COR-L47 (cell line): ENCODE data around the gene DNAH6.

Source experiments
- DNase-seq: peaks from one replicate; lab custom pipeline; 2025; lab: John Stamatoyannopoulos, UW

Gene DNAH6

DNA sequence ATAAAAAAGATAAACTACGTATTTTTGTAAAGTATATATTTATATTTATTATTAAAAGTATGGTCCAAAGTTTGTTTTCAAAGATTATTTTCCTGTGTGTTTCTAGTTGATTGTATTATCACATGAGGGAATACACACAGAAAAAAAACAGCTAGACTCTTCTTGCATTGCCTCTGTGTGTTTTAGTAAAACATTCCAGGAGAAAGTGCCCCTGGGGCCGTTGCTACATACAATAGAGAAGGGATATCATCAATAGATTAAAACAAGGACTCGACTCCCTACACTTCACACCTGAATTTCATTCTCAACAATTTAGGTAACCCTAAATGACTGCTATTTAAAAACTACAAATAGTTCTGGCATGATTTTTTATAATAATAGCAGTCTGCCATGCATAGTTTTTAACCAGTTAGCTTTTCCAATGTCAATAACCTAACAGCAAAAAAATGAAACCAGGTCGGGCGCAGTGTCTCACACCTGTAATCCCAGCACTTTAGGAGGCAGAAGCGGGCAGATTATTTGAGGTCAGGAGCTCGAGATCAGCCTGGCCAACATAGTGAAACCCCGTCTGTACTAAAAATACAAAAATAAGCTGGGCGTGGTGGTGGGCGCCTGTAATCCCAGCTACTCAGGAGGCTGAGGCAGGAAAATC lies 171.3 kb downstream of the DNAH6 start:
- DNase-seq = no peak

DNA sequence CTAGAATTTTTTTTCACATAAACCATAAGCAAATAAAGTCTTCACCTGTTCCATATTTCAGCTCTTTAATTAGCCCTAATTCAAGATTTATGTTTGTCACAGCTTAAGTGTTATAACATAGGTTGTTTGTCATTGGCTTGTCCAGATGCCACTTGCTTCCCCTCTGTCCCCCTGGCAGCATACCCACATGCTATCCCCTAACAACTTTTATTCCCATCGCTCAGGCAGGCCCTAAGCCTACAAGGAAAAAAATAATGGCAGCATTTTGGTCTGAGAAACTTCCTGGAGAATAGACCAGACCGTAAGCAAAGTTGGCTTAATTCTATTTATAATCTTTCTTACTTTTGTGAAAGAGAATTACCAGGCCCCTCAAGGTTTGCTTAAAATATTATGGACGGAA lies 173.9 kb downstream of the DNAH6 start:
- no peak for DNase-seq

DNA sequence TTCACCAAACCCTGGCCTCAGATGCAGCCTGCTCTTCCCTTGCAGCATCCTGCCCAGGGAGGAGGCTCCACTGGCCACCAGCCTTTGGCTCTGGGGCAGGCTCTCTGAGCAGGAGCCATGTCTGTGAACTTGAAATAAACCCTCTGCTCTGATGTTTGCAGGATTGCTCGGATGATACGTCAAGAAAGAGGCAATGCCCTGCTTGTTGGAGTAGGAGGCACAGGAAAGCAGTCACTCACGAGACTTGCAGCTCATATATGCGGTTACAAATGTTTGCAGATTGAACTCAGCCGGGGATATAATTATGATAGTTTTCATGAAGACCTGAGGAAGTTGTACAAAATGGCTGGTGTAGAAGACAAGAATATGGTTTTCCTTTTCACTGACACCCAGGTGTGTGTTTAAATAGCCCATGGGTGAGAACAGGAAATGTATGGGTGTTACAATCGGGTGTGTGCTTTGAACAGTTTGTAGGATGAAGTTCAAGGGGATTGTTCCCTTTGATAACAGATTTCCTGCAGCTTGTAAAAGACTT lies 177.9 kb downstream of the DNAH6 start:
- DNase-seq = no peak

DNA sequence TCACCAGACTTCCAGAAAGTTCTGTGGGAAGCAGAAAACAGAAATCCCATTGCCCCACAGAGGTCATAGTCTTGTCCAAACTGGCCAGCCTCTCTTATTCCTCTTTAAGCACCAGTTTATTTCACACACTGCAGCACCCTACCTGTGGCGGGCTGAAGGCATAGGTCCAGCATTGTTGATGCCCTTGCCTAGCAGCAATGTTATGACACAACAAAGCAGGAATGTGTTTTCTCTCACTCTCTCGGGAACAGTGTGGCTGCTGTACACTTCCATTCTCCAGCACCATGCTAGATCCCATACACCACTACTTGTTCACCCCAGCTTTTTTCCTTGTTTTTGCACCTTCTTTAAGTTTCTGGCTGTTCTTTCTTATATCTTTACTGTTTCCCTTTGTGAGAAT lies 181.6 kb downstream of the DNAH6 start:
- DNase-seq = no peak

DNA sequence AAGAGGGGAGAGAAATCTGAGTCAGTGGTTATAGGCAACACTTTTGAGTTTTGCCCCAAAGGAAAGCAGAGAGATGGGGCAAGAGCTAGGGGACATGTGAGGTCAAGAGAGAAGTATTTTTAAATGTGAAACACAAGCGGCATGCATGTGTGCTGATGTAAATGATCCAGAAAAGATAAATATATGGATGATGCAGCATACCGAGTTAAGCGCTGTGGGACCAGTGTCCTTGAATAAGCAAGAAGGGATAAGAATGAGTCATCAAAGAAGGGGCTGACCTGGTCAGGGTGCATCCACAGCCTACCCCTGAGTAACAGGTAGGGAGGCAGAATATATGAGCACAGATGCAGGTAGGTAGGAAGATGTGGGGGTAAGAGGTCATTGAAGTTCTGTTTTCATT lies 183.7 kb downstream of the DNAH6 start:
- DNase-seq = no peak

DNA sequence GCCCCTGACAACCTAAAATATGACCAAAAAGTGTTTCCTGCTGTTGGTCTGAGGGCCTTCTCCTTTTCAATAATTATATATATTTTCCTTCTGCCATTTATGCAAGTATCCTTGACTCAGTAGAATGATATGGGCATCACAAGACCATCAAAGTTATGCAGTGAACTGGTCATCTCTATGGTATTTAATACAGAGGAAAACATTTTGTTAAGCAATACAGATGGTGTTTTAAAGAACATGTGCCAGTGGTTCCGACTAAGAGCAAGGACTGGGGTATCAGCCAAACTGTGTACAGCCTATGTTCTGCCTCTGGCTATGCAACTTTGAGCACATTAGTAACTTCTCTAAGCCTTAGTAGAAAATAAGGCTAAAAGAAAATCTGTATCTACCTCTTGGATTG lies 185.6 kb downstream of the DNAH6 start:
- DNase-seq = no peak

DNA sequence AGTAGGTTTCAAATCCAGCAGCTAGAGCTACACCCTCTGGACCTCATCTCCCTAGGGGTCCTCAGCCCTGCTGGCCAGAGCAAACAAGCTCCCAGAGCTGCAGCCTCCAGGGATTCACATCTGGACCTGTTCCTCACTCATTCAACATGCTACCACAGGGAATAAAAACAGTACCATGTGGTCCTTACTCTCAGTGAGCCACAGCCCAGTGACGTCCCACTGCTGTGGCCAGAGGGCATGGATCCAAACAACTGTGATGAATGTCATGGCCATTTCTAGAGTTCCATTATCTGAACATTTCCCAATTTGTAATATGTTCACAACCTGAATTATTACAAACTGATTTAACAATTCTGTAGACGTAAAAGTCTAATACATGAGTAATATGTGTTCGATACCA lies 186.6 kb downstream of the DNAH6 start:
- no peak for DNase-seq

DNA sequence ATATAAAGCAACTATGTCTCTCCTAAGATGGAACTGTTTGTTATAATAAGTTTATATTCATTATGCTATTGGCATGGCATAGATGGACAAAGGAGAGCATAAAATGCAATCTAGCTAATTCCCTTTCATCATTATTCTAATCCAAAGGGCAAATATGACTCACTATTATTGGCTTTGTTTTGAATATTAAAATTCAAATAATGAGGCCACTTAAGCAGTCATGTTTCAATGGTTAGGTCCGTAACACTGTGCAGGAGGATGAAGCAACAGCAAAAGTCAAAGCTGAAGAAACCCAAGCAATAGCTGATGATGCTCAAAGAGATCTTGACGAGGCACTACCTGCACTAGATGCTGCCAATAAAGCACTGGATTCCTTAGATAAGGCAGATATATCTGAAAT lies 187.5 kb downstream of the DNAH6 start:
- DNase-seq = no peak

DNA sequence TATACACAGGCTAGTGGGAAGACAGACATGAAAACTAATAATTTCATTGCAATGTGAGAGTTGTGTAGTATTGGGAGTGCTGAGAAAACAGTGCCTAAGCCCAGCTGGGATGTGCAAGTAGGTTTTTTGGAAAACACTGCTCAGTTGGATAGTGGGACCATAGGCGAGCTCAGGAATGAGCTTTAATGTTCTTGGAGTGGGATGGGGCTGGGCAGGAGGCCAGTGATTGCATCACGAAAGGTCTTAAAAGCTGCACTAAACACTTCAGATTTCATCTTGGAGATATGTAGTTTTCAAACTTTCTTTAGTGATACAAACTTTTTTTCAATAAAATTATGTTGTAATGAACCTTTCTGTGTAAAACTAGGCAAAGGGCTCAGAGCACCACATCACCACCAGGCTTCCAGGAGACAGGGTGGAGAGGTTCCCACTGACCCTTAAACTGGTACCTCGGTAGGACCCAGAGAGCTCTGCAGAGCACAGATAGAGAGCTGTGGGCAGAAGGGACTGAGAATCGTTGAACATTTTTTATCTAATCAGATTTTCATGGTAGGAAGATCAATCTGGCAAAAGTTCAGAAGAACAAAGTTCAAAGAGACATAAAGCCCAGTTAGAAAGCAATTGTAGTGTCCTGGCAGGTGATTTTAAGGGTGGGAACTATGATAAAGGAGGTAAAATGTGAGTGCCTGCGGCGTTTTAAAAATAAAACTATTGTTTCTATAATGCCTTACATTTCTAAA lies 188.4 kb downstream of the DNAH6 start:
- no peak for DNase-seq

DNA sequence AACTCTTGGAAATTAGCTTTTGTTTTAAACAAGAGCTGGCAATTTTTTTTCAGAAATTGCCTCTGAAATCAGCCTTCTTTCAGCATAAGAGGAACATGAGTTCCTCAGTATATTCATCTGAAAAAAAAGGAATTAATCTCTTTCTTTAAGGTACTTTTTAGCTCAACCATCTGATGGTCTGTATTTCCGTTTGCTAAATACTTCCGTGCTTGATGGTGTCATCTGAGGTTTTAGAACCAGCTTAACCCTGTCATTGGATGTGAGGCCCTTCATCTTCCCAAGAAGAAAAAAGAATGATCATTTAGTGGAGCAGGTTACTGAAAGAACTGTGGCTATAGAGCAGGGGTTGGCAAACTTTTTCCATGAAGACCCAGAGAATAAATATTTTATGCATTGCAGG lies 189.6 kb downstream of the DNAH6 start:
- no peak for DNase-seq

DNA sequence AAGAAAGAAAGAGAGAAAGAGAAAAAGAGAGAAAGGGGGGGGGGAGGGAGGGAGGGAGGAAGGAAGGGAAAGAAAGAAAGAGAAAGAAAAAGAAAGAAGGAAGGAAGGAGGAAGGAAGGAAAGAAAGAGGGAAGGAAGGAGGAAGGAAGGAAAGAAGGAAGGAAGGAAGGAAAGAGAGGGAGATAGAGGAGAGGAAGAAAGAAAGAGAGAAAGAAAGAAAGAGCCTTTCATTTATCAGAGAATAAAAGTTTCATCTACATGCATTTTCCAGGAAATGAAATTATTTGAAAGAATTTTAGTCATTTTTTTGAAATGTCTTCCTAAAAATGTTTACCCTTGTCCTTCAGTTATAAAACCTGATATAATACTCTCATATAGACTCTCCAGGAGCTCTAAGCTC lies 192.1 kb downstream of the DNAH6 start:
- DNase-seq = no peak

DNA sequence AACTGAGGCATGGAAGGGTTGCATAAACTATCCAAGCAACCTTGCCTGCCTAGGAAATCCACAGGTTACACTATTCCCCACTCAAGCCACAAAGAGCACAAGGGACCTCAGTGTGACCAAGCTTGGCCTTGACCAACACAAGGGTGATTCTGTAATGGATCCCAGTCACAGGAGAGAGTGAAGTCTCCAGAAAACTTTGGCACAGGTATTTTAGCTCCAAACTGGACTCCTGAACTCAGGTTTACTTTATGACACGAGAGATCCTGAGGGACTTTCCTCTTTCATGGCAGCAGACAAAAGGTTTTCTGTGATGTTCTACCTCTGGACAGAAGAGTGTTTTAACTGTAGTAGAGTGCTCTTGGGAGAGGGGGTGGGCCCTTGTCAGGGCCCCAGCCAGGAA lies 195.4 kb downstream of the DNAH6 start:
- no peak for DNase-seq

DNA sequence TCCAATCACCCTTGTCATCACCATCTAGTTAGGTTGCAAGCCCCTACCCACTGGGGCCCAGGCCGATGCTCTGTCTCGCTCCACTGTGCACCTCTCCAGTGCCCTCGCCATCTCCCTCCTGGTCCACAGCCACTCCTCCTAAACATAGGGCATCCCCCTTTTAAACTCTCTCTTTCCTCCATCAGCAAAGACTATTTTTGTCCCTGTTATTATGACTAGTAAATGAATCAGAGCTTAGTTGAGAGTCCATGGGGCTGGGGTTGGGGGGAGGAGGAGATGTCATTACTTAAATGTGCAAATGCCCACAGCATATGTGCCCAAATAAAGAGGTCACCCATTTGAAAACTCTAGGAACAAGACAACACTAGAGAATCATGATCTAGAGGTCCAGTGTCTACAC lies 197.1 kb downstream of the DNAH6 start:
- DNase-seq = no peak

DNA sequence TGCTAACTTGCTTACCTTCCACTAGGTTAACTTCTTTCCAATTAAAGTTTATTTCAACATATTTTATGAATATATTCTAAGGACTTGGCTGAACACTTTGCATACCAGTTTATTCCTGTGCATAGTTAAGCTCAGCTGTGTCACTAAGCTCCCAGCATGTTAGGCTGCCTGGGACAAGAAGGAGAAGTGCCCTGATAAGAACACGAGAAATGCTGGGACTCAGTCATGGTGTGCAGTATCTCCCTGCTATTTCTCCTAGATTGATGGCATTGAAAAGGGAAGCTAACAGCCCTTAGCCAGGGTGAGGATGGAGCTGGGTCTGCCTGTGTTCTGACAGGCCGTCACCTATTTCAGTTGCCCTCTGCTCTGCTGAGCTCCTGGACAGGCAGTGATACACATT lies 200.3 kb downstream of the DNAH6 start:
- no peak for DNase-seq

DNA sequence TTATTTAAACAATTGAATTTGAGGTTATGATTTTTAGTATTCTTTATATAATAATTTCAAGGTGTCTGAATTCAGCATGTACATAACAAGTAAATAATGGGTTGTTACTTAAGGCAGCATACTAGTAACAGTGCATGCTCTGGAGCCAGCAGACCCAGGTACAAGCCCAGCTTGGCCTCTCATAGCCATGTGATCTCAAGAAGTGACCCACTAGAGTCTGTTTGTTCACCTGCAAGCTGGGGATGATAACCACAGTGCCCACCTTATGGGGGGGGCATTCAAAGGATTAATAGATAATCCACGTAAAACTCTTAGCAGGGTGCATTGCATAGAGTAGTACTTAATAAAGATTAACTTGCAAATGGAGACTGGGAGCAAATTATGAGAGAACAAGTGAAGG lies 201.0 kb downstream of the DNAH6 start:
- no peak for DNase-seq

DNA sequence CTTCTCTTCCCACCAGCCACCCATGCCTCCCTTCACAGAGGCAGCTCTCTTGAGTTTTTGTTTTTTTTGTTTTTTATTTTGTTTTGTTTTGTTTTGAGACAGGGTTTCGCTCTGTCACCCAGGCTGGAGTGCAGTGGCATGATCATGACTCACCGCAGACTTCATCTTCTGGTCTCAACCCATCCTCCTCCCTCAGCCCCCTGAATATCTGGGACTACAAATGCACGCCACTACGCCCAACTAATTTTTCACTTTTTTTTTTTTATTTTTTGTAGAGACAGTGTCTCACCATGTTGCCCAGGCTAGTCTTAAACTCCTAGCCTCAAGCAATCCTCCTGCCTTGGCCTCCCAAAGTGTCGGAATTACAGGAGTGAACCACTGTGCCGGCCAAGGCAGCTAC lies 203.1 kb downstream of the DNAH6 start:
- no peak for DNase-seq

DNA sequence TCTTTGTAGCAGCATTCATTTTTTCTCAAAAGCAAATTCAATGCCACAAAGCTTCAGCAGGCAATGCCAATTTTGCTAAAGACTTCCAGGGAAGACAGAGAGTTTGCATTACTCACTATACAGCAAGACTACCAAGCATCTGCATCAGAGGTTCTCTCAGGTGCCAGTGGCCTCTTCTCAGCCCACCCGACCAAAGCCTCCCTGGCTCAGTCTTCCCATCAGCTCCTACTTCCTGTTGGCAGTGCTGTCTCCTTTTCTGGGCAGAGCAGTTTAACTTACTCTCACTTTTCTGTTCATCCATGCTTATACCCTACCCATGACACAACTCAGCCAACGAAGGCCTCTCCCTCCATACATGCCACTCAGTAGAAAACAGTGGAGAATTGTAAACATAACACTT lies 207.5 kb downstream of the DNAH6 start:
- no peak for DNase-seq

DNA sequence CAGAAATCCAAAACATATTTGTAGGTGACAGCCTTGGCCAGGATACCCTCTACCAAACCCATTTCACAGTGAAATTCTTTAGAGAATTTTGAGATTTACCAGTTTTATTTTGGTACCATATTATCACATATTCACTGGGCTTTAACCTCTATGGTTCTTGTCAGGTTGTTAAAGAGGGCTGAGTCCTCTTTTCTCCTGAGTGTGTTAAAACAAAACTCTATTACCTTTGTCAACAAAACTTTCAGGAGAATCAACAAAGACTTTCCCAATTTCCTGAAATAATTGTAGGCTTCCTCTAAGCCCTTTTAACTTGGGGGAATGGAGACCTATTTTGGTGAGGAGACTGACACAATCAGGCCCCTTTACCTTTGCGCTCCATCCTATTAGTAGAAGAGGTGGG lies 209.4 kb downstream of the DNAH6 start:
- no peak for DNase-seq

DNA sequence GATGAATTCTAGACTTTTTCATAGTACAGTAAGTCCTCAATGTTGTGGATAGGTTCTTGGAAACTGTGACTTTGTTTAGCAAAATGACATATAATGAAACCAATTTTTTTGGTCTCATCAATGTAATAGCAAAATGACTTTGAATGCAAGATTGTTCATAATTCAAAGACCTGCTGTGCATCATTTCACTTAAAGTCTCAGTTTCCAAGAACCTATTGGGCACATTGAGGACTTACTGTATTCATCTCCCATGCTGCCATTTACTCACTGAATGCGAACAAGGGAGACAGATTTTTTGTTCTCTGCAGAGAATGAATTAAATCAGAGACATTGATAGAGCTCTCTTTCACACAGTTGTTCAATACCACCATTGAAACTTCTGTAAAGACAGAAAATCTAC lies 211.0 kb downstream of the DNAH6 start:
- DNase-seq = no peak

DNA sequence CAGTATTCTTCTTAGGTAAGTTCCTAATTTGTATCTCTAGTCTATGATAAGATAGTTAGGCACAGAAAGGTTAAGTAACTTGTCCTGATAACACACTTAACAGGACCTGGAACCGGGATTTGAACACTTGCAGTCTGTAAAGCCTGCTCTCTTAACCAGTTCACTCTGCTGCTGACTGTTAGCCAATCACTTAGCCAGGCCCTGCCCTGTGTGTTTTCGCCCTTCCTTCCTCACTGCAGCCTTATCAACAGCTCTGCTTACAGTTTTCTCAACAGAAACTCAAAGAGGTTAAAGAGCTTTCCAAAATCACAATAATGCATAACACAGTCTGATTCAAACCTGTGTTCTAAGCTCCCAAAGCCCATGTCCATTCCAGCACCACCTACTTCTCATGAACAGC lies 212.9 kb downstream of the DNAH6 start:
- DNase-seq = no peak

DNA sequence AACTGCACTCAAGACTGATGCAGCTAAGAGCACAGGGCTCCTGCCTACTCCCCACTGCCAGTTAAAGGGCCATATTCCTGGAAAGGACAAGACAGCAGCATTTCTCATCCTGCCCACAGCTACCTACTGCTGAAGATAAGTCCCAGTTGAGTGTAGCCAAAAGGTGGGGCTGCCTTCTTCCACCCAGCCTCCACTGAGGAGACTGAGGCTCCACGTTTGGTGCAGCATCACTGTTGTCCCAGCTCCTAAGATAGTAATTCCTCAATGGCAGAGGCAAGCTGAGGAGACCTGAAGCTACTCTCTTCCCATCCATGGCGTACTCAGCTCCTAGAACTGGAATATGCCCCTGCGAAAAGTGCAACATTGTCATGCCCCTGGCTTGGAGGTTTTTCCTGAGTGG lies 214.9 kb downstream of the DNAH6 start:
- DNase-seq = no peak

DNA sequence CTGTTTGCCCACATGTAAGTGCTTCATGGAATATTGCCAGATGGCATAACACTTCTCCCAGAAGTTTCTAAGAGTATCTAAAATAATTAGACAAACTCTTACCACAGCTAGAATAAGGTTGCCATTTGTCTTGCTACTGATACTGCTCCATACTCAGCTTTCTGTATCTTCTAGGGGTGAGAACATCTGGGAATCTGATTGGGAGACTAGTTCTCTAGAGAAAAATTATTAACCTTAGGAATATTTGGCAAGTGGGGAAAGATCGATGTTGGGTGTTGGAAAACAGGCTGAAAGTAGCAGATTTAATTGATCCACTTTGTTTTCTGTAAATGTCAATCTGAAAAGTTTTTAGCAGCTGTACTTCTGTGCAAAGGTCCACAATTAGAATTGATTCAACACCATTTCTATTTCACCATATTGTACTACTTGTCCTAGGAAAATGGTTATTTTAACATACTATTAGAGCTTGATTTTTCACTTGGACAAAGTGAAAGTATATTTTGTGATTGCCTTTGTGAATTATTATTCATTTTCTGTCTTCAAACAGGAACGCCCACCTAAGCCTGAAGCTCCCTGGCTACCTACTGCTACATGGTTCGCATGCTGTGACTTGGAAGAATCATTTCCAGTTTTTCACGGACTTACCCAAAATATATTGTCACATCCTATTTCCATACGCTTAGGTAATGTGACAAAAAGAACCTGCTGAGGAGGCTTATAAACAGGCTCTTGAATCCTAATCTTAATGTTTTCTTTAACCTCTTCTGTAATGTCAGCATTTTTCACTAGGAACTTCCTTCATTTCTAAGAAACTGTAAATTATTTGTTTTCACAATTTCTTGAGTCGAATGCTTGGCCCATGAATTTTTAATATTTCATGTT lies 216.8 kb downstream of the DNAH6 start:
- no peak for DNase-seq

DNA sequence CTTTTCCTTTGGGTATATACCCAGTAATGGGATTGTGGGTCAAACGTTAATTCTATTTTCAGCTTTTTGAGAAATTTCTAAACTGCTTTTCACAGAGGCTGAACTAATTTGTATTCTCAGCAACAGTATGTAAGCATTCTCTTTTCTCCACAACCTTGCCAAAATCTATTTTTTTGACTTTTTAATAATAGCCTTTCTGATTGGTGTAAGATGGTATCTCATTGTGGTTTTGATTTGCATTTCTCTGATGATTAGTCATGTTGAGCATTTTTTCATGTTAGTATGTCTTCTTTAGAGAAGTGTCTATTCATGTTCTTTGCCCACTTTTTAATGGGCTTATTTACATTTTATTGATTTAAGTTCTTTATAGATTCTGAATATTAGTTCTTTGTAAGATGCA lies 219.1 kb downstream of the DNAH6 start:
- no peak for DNase-seq
